ENCODE data around the gene ADH1C.

DNA sequence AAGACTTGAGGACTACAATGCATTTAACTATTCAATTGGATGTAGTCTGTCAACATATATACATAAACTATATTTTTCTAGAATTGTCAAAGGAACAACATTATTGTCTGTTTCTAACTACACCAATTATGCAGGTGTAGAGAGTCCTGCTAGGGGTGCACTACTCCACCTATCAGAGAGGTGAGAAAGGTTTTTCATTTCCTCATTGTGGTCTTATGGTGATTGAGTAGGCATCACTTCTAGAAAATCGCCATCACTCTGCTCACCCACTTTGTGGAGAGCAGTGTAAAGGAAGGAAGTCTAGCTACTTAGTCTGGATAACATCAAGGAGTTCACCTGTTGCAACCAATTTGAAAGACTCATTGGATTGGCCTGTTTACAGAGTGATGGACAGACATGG is 4.4 kb upstream of the ADH1C start:
- TF ChIP-seq TCF7L2 (IDR thresholded peaks at IDR 0.05; ENCODE audit: low read depth, low read length) (no peak), POLR2AphosphoS5 (IDR thresholded peaks at IDR 0.05; ENCODE audit: low read depth, low read length) (no peak), SIN3A (IDR thresholded peaks at IDR 0.05; ENCODE audit: borderline replicate concordance, insufficient read depth, low read depth, low read length) (no peak)
- TF ChIP-seq, protein P1, sequence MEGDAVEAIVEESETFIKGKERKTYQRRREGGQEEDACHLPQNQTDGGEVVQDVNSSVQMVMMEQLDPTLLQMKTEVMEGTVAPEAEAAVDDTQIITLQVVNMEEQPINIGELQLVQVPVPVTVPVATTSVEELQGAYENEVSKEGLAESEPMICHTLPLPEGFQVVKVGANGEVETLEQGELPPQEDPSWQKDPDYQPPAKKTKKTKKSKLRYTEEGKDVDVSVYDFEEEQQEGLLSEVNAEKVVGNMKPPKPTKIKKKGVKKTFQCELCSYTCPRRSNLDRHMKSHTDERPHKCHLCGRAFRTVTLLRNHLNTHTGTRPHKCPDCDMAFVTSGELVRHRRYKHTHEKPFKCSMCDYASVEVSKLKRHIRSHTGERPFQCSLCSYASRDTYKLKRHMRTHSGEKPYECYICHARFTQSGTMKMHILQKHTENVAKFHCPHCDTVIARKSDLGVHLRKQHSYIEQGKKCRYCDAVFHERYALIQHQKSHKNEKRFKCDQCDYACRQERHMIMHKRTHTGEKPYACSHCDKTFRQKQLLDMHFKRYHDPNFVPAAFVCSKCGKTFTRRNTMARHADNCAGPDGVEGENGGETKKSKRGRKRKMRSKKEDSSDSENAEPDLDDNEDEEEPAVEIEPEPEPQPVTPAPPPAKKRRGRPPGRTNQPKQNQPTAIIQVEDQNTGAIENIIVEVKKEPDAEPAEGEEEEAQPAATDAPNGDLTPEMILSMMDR (IDR thresholded peaks at IDR 0.05), result no peak
- TF ChIP-seq, protein P2, sequence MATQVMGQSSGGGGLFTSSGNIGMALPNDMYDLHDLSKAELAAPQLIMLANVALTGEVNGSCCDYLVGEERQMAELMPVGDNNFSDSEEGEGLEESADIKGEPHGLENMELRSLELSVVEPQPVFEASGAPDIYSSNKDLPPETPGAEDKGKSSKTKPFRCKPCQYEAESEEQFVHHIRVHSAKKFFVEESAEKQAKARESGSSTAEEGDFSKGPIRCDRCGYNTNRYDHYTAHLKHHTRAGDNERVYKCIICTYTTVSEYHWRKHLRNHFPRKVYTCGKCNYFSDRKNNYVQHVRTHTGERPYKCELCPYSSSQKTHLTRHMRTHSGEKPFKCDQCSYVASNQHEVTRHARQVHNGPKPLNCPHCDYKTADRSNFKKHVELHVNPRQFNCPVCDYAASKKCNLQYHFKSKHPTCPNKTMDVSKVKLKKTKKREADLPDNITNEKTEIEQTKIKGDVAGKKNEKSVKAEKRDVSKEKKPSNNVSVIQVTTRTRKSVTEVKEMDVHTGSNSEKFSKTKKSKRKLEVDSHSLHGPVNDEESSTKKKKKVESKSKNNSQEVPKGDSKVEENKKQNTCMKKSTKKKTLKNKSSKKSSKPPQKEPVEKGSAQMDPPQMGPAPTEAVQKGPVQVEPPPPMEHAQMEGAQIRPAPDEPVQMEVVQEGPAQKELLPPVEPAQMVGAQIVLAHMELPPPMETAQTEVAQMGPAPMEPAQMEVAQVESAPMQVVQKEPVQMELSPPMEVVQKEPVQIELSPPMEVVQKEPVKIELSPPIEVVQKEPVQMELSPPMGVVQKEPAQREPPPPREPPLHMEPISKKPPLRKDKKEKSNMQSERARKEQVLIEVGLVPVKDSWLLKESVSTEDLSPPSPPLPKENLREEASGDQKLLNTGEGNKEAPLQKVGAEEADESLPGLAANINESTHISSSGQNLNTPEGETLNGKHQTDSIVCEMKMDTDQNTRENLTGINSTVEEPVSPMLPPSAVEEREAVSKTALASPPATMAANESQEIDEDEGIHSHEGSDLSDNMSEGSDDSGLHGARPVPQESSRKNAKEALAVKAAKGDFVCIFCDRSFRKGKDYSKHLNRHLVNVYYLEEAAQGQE (IDR thresholded peaks at IDR 0.05; ENCODE audit: insufficient read depth in 1 of 2, low read depth in 2 of 2, low read length in 1 of 2), result no peak
